Frontal cortex (tissue), 4 donors: ENCODE measurements around the gene CACNA1G. TPM values are rescaled to one million over a fixed set of nuclear protein-coding genes. Genes with fewer than 3 reads are reported as not detected.

ENCODE experiments used
- DNase-seq, 2 donors: peaks; one replicate each; pipeline ENCODE4 v3.0.0; 2012; ENCODE audit warnings: low spot score in 2 of 2
- FAIRE-seq: peaks from 2 replicates; lab custom pipeline; 2012; peaks lifted over from hg19 to GRCh38; lab: Jason Lieb, UNC
- total RNA-seq: library from RNA; depleted of rRNA; stranded (reverse); fragments of >200 nt; gene quantifications from one replicate; pipeline ENCODE4 v1.2.3, GENCODE V29; 2014
- donor health status: control.
- donor health status: control.
- donor health status: control.

The CACNA1G gene
- total RNA-seq, 1 donor from 2014 or later = 7.7 TPM

- no peak for DNase-seq
- FAIRE-seq = no peak
Observed at GRCh38 chr17:50545311-50545710, 15.2 kb upstream of the CACNA1G start.

- FAIRE-seq (no peak), DNase-seq (no peak)
Observed at GRCh38 chr17:50546701-50547034, 13.8 kb upstream of the CACNA1G start.

GRCh38 chr17:50547035-50547735 lies 13.3 kb upstream of the CACNA1G start, which contains the start of gene SPATA20:
SPATA20 (plus strand) TSS chr17:50547174; CDS start chr17:50547209, 35 bp downstream.
- FAIRE-seq = no peak
- DNase-seq = peak; percentile 79 to 90

GRCh38 chr17:50547736-50548083 lies 12.8 kb upstream of the CACNA1G start:
- DNase-seq (no peak), FAIRE-seq (no peak)

GRCh38 chr17:50548831-50549230 lies 11.7 kb upstream of the CACNA1G start:
- no peak for DNase-seq
- no peak for FAIRE-seq

GRCh38 chr17:50549256-50549941 lies 11.1 kb upstream of the CACNA1G start:
- no peak for FAIRE-seq
- no peak for DNase-seq

GRCh38 chr17:50549969-50550368 lies 10.5 kb upstream of the CACNA1G start:
- DNase-seq = no peak
- no peak for FAIRE-seq

GRCh38 chr17:50550661-50551432 lies 9.7 kb upstream of the CACNA1G start:
- FAIRE-seq = no peak
- DNase-seq = peak; percentile 73 to 84

- FAIRE-seq = no peak
- no peak for DNase-seq
Observed at GRCh38 chr17:50551433-50551815, 9.1 kb upstream of the CACNA1G start.

GRCh38 chr17:50551884-50552283 lies 8.6 kb upstream of the CACNA1G start:
- no peak for FAIRE-seq
- DNase-seq = no peak

GRCh38 chr17:50554201-50554600 lies 6.3 kb upstream of the CACNA1G start:
- FAIRE-seq = no peak

GRCh38 chr17:50556803-50557202 lies 3.7 kb upstream of the CACNA1G start:
- DNase-seq = no peak
- FAIRE-seq = no peak

More at GRCh38 chr17:50554201-50554600, 6.3 kb upstream of the CACNA1G start:
- DNase-seq = no peak

- DNase-seq (no peak), FAIRE-seq (no peak)
Observed at GRCh38 chr17:50557630-50558029, 2.9 kb upstream of the CACNA1G start.

- DNase-seq (no peak), FAIRE-seq (no peak)
Observed at GRCh38 chr17:50558091-50558490, 2.4 kb upstream of the CACNA1G start.

GRCh38 chr17:50558581-50558940 lies 2.0 kb upstream of the CACNA1G start:
- FAIRE-seq (no peak), DNase-seq (no peak)

GRCh38 chr17:50558941-50559614 lies 1.4 kb upstream of the CACNA1G start:
- DNase-seq (no peak), FAIRE-seq (no peak)

- FAIRE-seq = no peak
Observed at GRCh38 chr17:50559674-50560184, 786 bp upstream of the CACNA1G start.

GRCh38 chr17:50560931-50561745 lies 623 bp downstream of the CACNA1G start:
- DNase-seq (no peak), FAIRE-seq (no peak)

More at GRCh38 chr17:50559674-50560184, 786 bp upstream of the CACNA1G start:
- peak in 1 of 2 donors; percentile 71 for DNase-seq

GRCh38 chr17:50561746-50562141 lies 1.2 kb downstream of the CACNA1G start:
- FAIRE-seq (no peak), DNase-seq (no peak)
